ENCODE data around the gene DEGS2. TPM values are rescaled to one million over a fixed set of nuclear protein-coding genes. Genes with fewer than 3 reads are reported as not detected.

DEGS2 gene
- polyA plus RNA-seq, 1 experiment = not detected

DNA sequence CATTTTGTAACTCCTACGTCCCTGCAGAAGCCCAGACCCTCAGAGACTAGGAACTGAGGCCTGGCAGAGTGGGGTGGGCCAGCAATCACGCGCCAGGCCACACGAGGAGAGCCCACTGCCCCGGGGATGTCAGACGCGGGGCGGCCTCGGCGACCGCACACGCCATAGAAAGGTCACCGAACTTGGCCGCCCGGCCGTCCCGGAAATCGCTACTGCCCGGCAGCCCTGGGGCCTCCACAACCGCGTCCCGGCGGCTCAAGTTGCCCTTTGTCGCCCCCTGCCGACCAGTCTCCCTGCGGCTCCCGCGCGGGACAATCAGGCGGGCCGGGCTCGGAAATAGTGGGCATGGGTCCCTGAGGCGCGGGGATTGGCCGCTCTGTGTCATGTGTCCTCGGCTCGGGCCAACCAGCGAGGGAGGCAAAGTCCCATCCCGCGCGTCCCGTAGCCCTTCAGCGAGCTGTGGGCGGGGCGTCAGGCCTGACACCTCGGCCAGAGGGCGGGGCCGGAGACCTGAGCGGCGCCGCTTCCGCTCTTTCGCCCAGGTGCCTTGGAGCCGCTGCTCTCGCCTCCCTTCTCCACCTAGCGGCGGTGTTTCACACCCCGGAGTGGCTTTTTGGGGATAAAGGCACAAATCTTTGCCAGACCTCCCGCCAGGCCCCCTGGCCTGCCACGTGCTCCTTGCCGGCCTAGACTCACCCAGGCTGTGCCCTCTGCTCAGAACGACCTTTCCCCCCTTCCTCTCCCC, 33.4 kb upstream of the DEGS2 start:
- H3K27me3 ChIP-seq (ENCODE audit: control insufficient read depth, insufficient read depth, low read length) = no peaks in the 10 kb centered on the region
- TF ChIP-seq, protein P1, sequence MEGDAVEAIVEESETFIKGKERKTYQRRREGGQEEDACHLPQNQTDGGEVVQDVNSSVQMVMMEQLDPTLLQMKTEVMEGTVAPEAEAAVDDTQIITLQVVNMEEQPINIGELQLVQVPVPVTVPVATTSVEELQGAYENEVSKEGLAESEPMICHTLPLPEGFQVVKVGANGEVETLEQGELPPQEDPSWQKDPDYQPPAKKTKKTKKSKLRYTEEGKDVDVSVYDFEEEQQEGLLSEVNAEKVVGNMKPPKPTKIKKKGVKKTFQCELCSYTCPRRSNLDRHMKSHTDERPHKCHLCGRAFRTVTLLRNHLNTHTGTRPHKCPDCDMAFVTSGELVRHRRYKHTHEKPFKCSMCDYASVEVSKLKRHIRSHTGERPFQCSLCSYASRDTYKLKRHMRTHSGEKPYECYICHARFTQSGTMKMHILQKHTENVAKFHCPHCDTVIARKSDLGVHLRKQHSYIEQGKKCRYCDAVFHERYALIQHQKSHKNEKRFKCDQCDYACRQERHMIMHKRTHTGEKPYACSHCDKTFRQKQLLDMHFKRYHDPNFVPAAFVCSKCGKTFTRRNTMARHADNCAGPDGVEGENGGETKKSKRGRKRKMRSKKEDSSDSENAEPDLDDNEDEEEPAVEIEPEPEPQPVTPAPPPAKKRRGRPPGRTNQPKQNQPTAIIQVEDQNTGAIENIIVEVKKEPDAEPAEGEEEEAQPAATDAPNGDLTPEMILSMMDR (IDR thresholded peaks at IDR 0.05; ENCODE audit: insufficient read depth, low read depth, low read length) = peak; percentile 94
- DNase-seq (ENCODE audit: low read depth) = peak; percentile 66
- peak overlapping the region; percentile 42 for H3K4me3 ChIP-seq (ENCODE audit: low read depth, low read length)
- no peaks in the 10 kb centered on the region for H3K36me3 ChIP-seq (ENCODE audit: control insufficient read depth, insufficient read depth, low read length)
- CTCF ChIA-PET = interaction anchor here (0.6 to 4.5 kb wide), 25 partner anchors 9 to 438 kb away, joined by 3 to 43 read pairs (median 3); no protein-coding TSS in a partner anchor
- POLR2A ChIA-PET = interaction anchor here (0.6 to 1.0 kb wide), 2 partner anchors 161 to 221 kb away, joined by 3 to 7 read pairs; no protein-coding TSS in a partner anchor

DNA sequence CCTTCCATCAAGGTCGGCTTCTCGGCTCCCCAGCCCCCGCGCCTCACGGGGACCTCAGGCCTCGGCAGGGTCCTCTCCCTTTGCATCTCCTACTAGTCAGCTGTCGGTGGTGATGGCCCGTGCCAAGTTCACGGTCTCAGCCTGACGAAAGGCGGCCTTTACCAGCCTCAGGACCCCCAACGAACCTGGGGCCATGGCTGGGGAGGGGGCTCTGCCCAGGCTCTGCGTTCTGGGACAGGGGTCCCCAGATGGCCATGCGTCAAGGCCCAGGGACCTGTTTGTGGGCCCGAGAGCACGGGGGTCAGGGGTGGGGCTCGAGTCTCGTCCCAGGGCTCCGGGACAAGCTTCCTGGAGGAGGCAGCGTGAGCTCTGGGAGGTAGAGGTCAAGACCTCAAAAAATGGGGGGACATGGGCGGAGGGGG, 32.8 kb upstream of the DEGS2 start:
- ChIA-PET CTCF (interaction anchor here (0.7 to 4.5 kb wide), 16 partner anchors 11 to 210 kb away, joined by 3 to 43 read pairs (median 4); no protein-coding TSS in a partner anchor), POLR2A (no interaction called here)
- TF ChIP-seq, protein P1 (IDR thresholded peaks at IDR 0.05; ENCODE audit: insufficient read depth, low read depth, low read length) = no peak
- Histone ChIP-seq H3K36me3 (ENCODE audit: control insufficient read depth, insufficient read depth, low read length) (no peaks in the 10 kb centered on the region), H3K4me3 (ENCODE audit: low read depth, low read length) (peak overlapping the region; percentile 36), H3K27me3 (ENCODE audit: control insufficient read depth, insufficient read depth, low read length) (no peaks in the 10 kb centered on the region)
- no peak for DNase-seq (ENCODE audit: low read depth)

DNA sequence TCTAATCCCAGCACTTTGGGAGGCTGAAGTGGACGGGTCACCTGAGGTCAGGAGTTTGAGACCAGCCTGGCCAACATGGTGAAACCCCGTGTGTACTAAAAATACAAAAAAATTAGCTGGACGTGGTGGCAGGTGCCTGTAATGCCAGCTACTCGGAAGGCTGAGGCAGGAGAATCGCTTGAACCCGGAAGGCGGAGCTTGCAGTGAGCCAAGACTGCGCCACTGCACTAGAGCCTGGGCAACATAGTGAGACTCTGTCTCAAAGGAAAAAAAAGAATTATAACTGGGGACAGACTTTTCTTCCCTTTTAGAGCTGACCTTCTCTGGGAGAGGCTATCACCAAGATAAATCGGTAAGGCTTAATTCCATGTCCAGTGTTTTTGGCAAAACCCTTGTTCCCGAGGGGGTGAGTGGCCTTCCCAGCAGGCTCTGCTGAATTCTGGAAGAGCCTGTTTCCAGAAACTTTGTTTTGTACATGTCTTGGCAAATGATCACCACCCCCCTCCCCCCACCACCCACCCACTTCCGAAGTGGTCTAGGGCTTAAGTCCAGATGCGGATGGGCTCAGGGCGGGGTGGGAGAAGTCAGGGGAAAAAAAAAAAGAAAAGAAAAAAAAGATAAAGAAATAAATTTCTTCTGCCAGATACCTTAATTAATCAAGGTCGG, 32.3 kb upstream of the DEGS2 start:
- ChIA-PET CTCF (interaction anchor here (1.1 to 4.5 kb wide), 11 partner anchors 11 to 210 kb away, joined by 3 to 43 read pairs (median 4); no protein-coding TSS in a partner anchor), POLR2A (no interaction called here)
- no peaks in the 10 kb centered on the region for H3K36me3 ChIP-seq (ENCODE audit: control insufficient read depth, insufficient read depth, low read length)
- DNase-seq (ENCODE audit: low read depth) = no peak
- H3K4me3 ChIP-seq (ENCODE audit: low read depth, low read length) = no peak overlapping the region
- no peaks in the 10 kb centered on the region for H3K27me3 ChIP-seq (ENCODE audit: control insufficient read depth, insufficient read depth, low read length)
- TF ChIP-seq, protein P1 (IDR thresholded peaks at IDR 0.05; ENCODE audit: insufficient read depth, low read depth, low read length) = no peak

DNA sequence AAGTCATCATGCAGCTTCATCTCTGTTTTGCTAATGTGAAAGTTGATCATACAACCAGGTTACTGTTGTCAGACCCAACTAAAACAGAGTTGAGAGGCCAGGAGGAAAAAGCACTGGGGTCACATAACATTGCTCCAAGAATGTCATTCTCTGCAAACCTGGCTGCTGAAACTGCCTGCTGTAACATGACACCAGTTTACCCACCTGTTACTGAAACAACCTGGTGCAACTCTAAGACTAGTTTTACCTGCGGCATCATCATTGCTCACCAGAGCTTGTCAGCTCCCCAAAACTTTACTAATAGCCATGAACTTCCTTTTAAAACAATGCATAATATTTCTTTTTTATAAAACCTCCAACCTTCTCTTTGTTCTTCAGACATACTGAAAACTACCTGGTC, 30.7 kb upstream of the DEGS2 start:
- no peaks in the 10 kb centered on the region for H3K27me3 ChIP-seq (ENCODE audit: control insufficient read depth, insufficient read depth, low read length)
- TF ChIP-seq, protein P1 (IDR thresholded peaks at IDR 0.05; ENCODE audit: insufficient read depth, low read depth, low read length) = no peak
- CTCF ChIA-PET = interaction anchor here (0.6 kb wide), 1 partner anchor 424 kb away, joined by 3 read pairs; no protein-coding TSS in a partner anchor
- POLR2A ChIA-PET = no interaction called here
- no peaks in the 10 kb centered on the region for H3K36me3 ChIP-seq (ENCODE audit: control insufficient read depth, insufficient read depth, low read length)
- no peak for DNase-seq (ENCODE audit: low read depth)
- H3K4me3 ChIP-seq (ENCODE audit: low read depth, low read length) = no peak overlapping the region

DNA sequence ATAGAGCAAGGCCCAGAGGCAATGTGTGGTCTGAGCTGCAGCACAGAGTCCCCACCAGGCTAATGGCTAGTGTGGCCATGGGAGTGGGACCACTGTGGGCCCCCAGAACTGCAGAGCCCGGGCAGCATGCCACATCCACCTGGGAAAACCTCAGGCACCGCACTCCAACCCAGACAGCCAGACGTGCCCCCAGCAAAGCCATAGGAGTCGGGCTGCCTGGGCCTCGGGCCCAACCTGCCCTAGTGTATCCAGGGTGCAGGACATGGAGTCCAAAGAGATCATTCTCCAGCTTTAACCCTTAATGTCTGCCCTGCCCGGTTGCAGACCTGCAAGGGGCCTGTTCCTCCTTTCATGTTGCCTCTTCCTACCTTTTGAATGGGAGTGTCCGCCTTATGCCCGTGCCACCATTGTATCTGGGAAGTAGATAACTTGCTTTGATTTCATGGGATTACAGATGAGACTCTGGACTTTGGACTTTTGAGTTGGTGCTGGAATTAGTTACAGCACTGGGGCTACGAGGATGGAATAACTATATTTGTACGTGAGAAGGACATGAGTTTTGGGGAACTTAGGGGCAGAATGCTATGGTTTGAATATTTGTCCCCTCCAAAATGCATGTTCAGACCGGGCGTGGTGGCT, 29.1 kb upstream of the DEGS2 start:
- TF ChIP-seq, protein P1 (IDR thresholded peaks at IDR 0.05; ENCODE audit: insufficient read depth, low read depth, low read length) = no peak
- no peak for DNase-seq (ENCODE audit: low read depth)
- ChIA-PET POLR2A (no interaction called here), CTCF (no interaction called here)
- Histone ChIP-seq H3K4me3 (ENCODE audit: low read depth, low read length) (no peak overlapping the region), H3K27me3 (ENCODE audit: control insufficient read depth, insufficient read depth, low read length) (no peaks in the 10 kb centered on the region), H3K36me3 (ENCODE audit: control insufficient read depth, insufficient read depth, low read length) (no peaks in the 10 kb centered on the region)

All from BJ (cell line).